HepG2 (cell line): ENCODE results near the gene SOX9. TPM values are rescaled to one million over a fixed set of nuclear protein-coding genes. Genes with fewer than 3 reads are reported as not detected.
A peak's percentile ranks its signal among the peaks of the same experiment; 100 is the strongest.

Source experiments
- ASH2L ChIP-seq: fragments of 300-600, 200-600 bp; sonication (generic); IDR thresholded peaks from 2 replicates; pipeline ENCODE4 v1.7.0; 2017; ENCODE audit warnings: low read depth, mild to moderate bottlenecking, moderate library complexity, mixed read lengths, low read length; ENCODE audit not compliant: insufficient read length
- DPF2 ChIP-seq: sonication (generic); formaldehyde crosslinking; IDR thresholded peaks from 2 replicates; pipeline ENCODE4 v1.4.0; 2020; ENCODE audit warnings: mild to moderate bottlenecking, low read depth, missing genetic modification reagents, borderline replicate concordance
- HNF4A ChIP-seq: sonication (generic); formaldehyde crosslinking; IDR thresholded peaks from 2 replicates; pipeline ENCODE4 v1.4.0; 2020; ENCODE audit warnings: missing genetic modification reagents
- HNRNPK ChIP-seq: fragments of 200-400 bp; formaldehyde crosslinking; IDR thresholded peaks from 2 replicates; pipeline ENCODE4 v1.6.1; 2018; ENCODE audit warnings: low read length, low read depth, moderate library complexity, mild to moderate bottlenecking; ENCODE audit not compliant: poor library complexity, severe bottlenecking
- HOXA3 ChIP-seq: sonication (generic); formaldehyde crosslinking; IDR thresholded peaks from 2 replicates; pipeline ENCODE4 v1.5.0; 2020; ENCODE audit warnings: missing genetic modification reagents
- JUN ChIP-seq: sonication (generic); formaldehyde crosslinking; IDR thresholded peaks from 2 replicates; pipeline ENCODE4 v1.4.0; 2020; ENCODE audit warnings: mild to moderate bottlenecking, missing genetic modification reagents
- KAT8 ChIP-seq: IDR thresholded peaks from 2 replicates; pipeline ENCODE4 v1.6.1; 2016; ENCODE audit warnings: missing genetic modification reagents, missing compliant biosample characterization
- MTA1 ChIP-seq: sonication (generic); formaldehyde crosslinking; IDR thresholded peaks from 2 replicates; pipeline ENCODE4 v1.4.0; 2020; ENCODE audit warnings: missing genetic modification reagents, mild to moderate bottlenecking, borderline replicate concordance
- RCOR2 ChIP-seq: IDR thresholded peaks from 2 replicates; pipeline ENCODE4 v1.6.1; 2016; ENCODE audit warnings: missing biosample characterization, missing genetic modification reagents
- SOX13 ChIP-seq, 3 experiments: fragments of 450-650 bp in 1 of 3; sonication (generic) in 1 of 3; formaldehyde crosslinking in 1 of 3; IDR thresholded peaks in 2 of 3; conservative IDR thresholded peaks in 1 of 3; 2 replicates each; pipeline versions ENCODE4 v1.5.0 to v1.6.1; 2016 to 2020; ENCODE audit warnings: antibody characterized with exemption in 1 of 3, mild to moderate bottlenecking in 1 of 3, missing compliant biosample characterization in 1 of 3, missing genetic modification reagents in 1 of 3, moderate library complexity in 1 of 3
- YEATS2 ChIP-seq: sonication (generic); formaldehyde crosslinking; IDR thresholded peaks from 2 replicates; pipeline ENCODE4 v1.4.0; 2020; ENCODE audit warnings: missing genetic modification reagents, borderline replicate concordance
- ZMYM2 ChIP-seq: sonication (generic); formaldehyde crosslinking; IDR thresholded peaks from 2 replicates; pipeline ENCODE4 v1.8.0; 2022; ENCODE audit warnings: mild to moderate bottlenecking, missing genetic modification reagents
- ZNF598 ChIP-seq: sonication (generic); formaldehyde crosslinking; IDR thresholded peaks from 2 replicates; pipeline ENCODE4 v1.5.1; 2020; ENCODE audit warnings: mild to moderate bottlenecking, missing genetic modification reagents, borderline replicate concordance
- ZNF660 ChIP-seq: sonication (generic); formaldehyde crosslinking; IDR thresholded peaks from 2 replicates; pipeline ENCODE4 v1.5.1; 2020; ENCODE audit warnings: mild to moderate bottlenecking, low read depth, missing genetic modification reagents, borderline replicate concordance
- ZNF792 ChIP-seq: IDR thresholded peaks from 2 replicates; pipeline ENCODE4 v1.6.1; 2016
- ZNF878 ChIP-seq: sonication (generic); formaldehyde crosslinking; IDR thresholded peaks from 2 replicates; pipeline ENCODE4 v1.8.1; 2023; ENCODE audit warnings: mild to moderate bottlenecking, missing genetic modification reagents, moderate library complexity
- polyA plus RNA-seq, 8 experiments: library from polyadenylated mRNA; depleted of rRNA in 3 of 8; stranded (reverse) in 7 of 8; unstranded in 1 of 8; fragments of >200 nt; fragmentation: Illumina TruSeq in 4 of 8; extraction: Trizol in 4 of 8; gene quantifications; 2 replicates each; pipeline versions ENCODE4 v1.2.1 to v1.2.3, GENCODE V29; 2011 to 2016; ENCODE audit warnings: low read depth in 4 of 8, missing spikeins in 1 of 8, mixed read lengths in 1 of 8; ENCODE audit not compliant: insufficient read depth in 1 of 8
- total RNA-seq, 5 experiments: library from RNA; depleted of rRNA; stranded (reverse); fragments of >200 nt; fragmentation: Illumina TruSeq; extraction: Trizol; gene quantifications; 2 replicates each; pipeline ENCODE4 v1.2.3, GENCODE V29; 2016; ENCODE audit warnings: low read depth in 1 of 5
- TF ChIP-seq, protein P1 (sequence below): sonication (generic); formaldehyde crosslinking; IDR thresholded peaks from 2 replicates; pipeline ENCODE4 v1.8.1; 2023; ENCODE audit warnings: mild to moderate bottlenecking, moderate library complexity, missing genetic modification reagents
- TF ChIP-seq, protein P2 (sequence below): sonication (generic); formaldehyde crosslinking; IDR thresholded peaks from 2 replicates; pipeline ENCODE4 v1.5.1; 2020; ENCODE audit warnings: mild to moderate bottlenecking, moderate library complexity, missing genetic modification reagents
- TF ChIP-seq, protein P3 (sequence below): sonication (generic); formaldehyde crosslinking; IDR thresholded peaks from 2 replicates; pipeline ENCODE4 v1.5.0; 2020; ENCODE audit warnings: mild to moderate bottlenecking, missing genetic modification reagents

SOX9 gene
- total and polyA plus RNA-seq, 2 of the 13 experiments (the other 11 are each of a cell fraction or from before 2014, with no cell fraction given): 16.1 to 27.6 TPM

DNA sequence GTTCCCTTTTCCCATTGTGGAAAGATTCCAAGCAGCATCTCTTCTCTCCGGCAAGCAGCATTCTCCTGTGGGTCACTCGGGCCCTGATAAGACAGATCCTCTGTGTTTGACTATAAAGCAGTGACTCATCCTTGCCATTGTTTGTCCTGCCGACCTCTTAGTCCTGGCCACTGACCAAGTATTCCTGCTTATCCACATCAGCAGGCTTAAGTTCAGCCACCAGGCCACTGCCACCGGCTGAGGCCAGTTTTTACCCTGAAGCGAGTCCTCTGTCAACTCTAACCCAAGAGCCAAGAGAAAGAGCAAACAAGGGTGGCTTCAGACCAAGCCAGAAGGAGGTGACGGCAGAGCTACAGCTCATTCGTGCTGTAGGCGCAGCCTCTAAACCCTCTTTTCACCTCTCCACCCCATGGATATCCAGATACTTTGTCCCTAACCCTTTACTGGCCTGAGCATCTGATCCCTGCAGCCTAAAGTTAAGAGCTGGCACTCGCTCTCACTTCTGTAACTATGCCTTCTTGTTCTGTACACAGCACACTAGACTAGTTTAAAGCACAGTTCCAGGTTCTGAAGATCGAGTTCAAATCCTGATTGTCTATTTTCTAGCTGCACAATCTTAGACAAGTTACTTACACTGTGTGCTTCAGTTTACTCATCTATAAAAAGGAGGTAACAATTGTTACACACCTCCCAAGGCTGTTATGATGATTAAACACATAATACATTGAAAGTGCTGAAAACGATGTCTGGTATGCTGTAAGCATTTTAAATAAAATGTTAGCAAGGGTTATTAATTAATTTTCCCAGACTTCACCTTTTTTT lies 31.0 kb downstream of the SOX9 start (continued):
- TF ChIP-seq KAT8 (CRISPR knock-in tag): peak; percentile 66; the same call in 1 of the 2 replicates
- TF ChIP-seq, protein P1, sequence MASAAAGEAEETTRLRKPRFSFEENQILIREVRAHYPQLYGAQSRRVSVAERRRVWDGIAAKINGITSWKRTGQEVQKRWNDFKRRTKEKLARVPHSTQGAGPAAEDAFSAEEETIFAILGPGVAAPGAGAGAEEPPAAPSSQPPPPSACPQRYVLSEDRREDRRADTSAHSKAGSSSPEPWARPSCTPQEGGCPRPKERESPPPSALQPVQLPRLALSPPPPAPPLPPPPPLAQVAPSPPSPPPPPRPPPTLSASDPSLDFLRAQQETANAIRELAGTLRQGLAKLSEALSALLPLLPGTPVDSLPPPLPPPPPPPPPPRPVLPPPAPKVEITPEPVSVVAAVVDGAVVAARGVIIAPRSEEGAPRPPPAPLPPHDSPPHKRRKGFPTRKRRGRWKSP (CRISPR knock-in tag): 0 out of 2 replicates have a peak, but pooled peaks have one; percentile 44
- 0 out of 2 replicates have a peak, but pooled peaks have one; percentile 29 for TF ChIP-seq YEATS2 (CRISPR knock-in tag)
- peak; percentile 90 for TF ChIP-seq RCOR2 (CRISPR knock-in tag)
- no peak for TF ChIP-seq HNRNPK
- TF ChIP-seq ZNF878 (CRISPR knock-in tag): no peak
- peak; percentile 89 for TF ChIP-seq JUN (CRISPR knock-in tag)
- TF ChIP-seq SOX13 (IDR thresholded peaks at IDR 0.05): peak; percentile 87; the same call in 1 of the 2 replicates
- TF ChIP-seq SOX13 (CRISPR knock-in tag; conservative IDR thresholded peaks at IDR 0.05 in 1 of 2, IDR thresholded peaks at IDR 0.05 in 1 of 2): peak in 1 of 2 experiments; percentile 98; a peak in 2 of 4 replicates
- peak; percentile 78; the same call in 1 of the 2 replicates for TF ChIP-seq HOXA3 (CRISPR knock-in tag)
- TF ChIP-seq ZNF660 (CRISPR knock-in tag): no peak
- TF ChIP-seq MTA1: peak; percentile 48; the same call in 1 of the 2 replicates
- TF ChIP-seq, protein P2, sequence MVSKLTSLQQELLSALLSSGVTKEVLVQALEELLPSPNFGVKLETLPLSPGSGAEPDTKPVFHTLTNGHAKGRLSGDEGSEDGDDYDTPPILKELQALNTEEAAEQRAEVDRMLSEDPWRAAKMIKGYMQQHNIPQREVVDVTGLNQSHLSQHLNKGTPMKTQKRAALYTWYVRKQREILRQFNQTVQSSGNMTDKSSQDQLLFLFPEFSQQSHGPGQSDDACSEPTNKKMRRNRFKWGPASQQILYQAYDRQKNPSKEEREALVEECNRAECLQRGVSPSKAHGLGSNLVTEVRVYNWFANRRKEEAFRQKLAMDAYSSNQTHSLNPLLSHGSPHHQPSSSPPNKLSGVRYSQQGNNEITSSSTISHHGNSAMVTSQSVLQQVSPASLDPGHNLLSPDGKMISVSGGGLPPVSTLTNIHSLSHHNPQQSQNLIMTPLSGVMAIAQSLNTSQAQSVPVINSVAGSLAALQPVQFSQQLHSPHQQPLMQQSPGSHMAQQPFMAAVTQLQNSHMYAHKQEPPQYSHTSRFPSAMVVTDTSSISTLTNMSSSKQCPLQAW (CRISPR knock-in tag): peak; percentile 93
- TF ChIP-seq ASH2L: peak; percentile 73
- peak; percentile 52; the same call in 1 of the 2 replicates for TF ChIP-seq ZMYM2 (CRISPR knock-in tag)
- TF ChIP-seq, protein P3, sequence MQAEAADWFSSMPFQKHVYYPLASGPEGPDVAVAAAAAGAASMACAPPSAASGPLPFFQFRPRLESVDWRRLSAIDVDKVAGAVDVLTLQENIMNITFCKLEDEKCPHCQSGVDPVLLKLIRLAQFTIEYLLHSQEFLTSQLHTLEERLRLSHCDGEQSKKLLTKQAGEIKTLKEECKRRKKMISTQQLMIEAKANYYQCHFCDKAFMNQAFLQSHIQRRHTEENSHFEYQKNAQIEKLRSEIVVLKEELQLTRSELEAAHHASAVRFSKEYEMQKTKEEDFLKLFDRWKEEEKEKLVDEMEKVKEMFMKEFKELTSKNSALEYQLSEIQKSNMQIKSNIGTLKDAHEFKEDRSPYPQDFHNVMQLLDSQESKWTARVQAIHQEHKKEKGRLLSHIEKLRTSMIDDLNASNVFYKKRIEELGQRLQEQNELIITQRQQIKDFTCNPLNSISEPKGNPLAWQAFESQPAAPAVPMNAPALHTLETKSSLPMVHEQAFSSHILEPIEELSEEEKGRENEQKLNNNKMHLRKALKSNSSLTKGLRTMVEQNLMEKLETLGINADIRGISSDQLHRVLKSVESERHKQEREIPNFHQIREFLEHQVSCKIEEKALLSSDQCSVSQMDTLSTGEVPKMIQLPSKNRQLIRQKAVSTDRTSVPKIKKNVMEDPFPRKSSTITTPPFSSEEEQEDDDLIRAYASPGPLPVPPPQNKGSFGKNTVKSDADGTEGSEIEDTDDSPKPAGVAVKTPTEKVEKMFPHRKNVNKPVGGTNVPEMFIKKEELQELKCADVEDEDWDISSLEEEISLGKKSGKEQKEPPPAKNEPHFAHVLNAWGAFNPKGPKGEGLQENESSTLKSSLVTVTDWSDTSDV: no peak
- peak; percentile 54; the same call in 1 of the 2 replicates for TF ChIP-seq DPF2 (CRISPR knock-in tag)
- no peak for TF ChIP-seq ZNF598
- TF ChIP-seq ZNF792 (CRISPR knock-in tag): peak; percentile 65; the same call in 1 of the 2 replicates
- peak; percentile 31; the same call in 1 of the 2 replicates for TF ChIP-seq HNF4A (CRISPR knock-in tag)
